GM10266 (cell line): ENCODE results near the gene LRR1.

Source experiments
- DNase-seq: peaks from one replicate; pipeline ENCODE4 v3.0.0; 2012; ENCODE audit errors: extremely low spot score
- CTCF ChIP-seq: IDR thresholded peaks from 2 replicates; pipeline ENCODE4 v1.5.1; 2012; ENCODE audit warnings: mild to moderate bottlenecking, low read depth; ENCODE audit not compliant: control insufficient read depth, insufficient read depth; ENCODE audit errors: missing control alignments

LRR1 gene

GRCh38 chr14:49621114-49621881 lies 22.6 kb downstream of the LRR1 start:
- DNase-seq: peak; percentile 53
- no peak for TF ChIP-seq CTCF

- TF ChIP-seq CTCF: no peak
- no peak for DNase-seq
Observed at GRCh38 chr14:49622022-49622607, 23.4 kb downstream of the LRR1 start.

GRCh38 chr14:49623387-49623786 lies 24.6 kb downstream of the LRR1 start:
- DNase-seq: no peak
- no peak for TF ChIP-seq CTCF

- peak; percentile 47 for DNase-seq
- TF ChIP-seq CTCF: no peak
Observed at GRCh38 chr14:49623941-49624839, 25.4 kb downstream of the LRR1 start.

GRCh38 chr14:49633640-49634546 lies 35.2 kb downstream of the LRR1 start:
- DNase-seq: peak; percentile 95
- peak; percentile 96 for TF ChIP-seq CTCF

GRCh38 chr14:49634547-49635334 lies 36.0 kb downstream of the LRR1 start, which contains the start of gene DNAAF2:
Gene DNAAF2, minus strand, starts transcription at chr14:49635244. Its CDS starts 95 bp downstream, at chr14:49635149.
- DNase-seq: peak; percentile 54
- TF ChIP-seq CTCF: no peak
